GM13977 (cell line): Measurements from ENCODE around the gene AKAP6.

Source experiments
- DNase-seq: peaks from one replicate; pipeline ENCODE4 v3.0.0; 2012; ENCODE audit warnings: low spot score
- CTCF ChIP-seq: IDR thresholded peaks from 2 replicates; pipeline ENCODE4 v1.5.1; 2012; ENCODE audit warnings: mild to moderate bottlenecking, control low read depth; ENCODE audit not compliant: insufficient read depth; ENCODE audit errors: extremely low read depth, missing control alignments
- in situ Hi-C: fragments of 300-500 bp; cut with MboI; formaldehyde crosslinking; loops from one replicate; pipeline ENCODE4 v1.12.0; 2022; ENCODE audit warnings: low sequenced_read_pairs, low pct_unique_long_range_greater_than_20kb, mixed read lengths, inconsistent platforms; ENCODE audit not compliant: unreplicated experiment

The AKAP6 gene

DNA sequence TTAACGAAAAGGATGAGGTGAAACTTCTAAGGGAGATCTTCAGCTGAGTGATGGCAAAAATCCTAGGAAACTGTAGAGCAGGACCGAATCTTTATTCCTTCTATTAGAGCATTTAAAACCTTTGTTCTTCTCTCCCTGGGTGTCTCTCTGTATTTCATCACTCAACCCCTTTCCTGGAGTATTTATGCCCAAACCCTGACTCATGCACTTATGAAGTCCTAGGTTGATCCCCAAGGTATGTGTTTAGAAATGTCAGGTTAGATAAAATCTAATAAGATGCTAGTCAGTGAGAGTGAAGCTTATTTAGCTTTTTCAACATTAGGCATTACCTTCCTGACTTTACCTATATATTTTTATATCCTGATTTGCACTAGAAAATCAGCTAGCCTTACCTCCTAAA is 369.7 kb downstream of the AKAP6 start:
- no peak for TF ChIP-seq CTCF
- in situ Hi-C loops, result no loop called here
- DNase-seq, result no peak

- no peak for DNase-seq
- no peak for TF ChIP-seq CTCF
- in situ Hi-C loops, result loop anchor here (25.0 kb wide), 1 partner anchor 1086 kb away; no protein-coding TSS in a partner anchor
Observed at GRCh38 chr14:32701475-32701874, 372.4 kb downstream of the AKAP6 start.

GRCh38 chr14:32702088-32702487 is 373.0 kb downstream of the AKAP6 start:
- TF ChIP-seq CTCF, result no peak
- no peak for DNase-seq
- in situ Hi-C loops, result loop anchor here (25.0 kb wide), 1 partner anchor 1085 kb away; no protein-coding TSS in a partner anchor

- in situ Hi-C loops, result loop anchor here (25.0 kb wide), 1 partner anchor 1085 kb away; no protein-coding TSS in a partner anchor
Observed at GRCh38 chr14:32702562-32702961, 373.5 kb downstream of the AKAP6 start.

DNA sequence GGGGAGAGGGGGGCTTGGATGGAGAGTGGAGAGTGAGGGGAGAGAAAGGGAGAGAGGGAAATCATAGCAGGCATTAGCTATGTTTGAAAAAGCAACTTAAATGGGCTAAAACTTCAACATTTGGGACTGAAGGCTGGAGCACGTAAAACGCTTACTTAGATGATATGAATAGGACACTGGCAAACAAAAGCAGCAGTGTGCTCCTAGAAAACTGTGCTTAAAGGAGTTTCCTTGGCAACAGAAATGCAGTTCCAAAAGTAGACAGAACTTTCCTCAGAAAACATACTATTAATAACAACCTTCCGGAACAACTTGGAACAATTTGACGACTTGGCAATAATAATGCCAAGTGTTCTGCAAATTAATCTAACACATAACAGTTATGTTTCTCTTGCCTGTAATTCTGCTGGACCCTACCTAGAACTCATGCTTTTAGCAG is 374.1 kb downstream of the AKAP6 start:
- in situ Hi-C loops, result loop anchor here (25.0 kb wide), 1 partner anchor 1084 kb away; no protein-coding TSS in a partner anchor
- DNase-seq, result no peak
- no peak for TF ChIP-seq CTCF

More at GRCh38 chr14:32702562-32702961, 373.5 kb downstream of the AKAP6 start:
- DNase-seq, result no peak
- TF ChIP-seq CTCF, result no peak

- no peak for DNase-seq
- in situ Hi-C loops, result loop anchor here (25.0 kb wide), 1 partner anchor 1080 kb away; no protein-coding TSS in a partner anchor
- TF ChIP-seq CTCF, result no peak
Observed at GRCh38 chr14:32706721-32707519, 377.8 kb downstream of the AKAP6 start.
